GM18951 (cell line): Measurements from ENCODE around the gene DYNLRB1.

Experiments used
- POLR2A ChIP-seq: IDR thresholded peaks from 4 replicates; pipeline ENCODE4 v1.6.1; 2011; ENCODE audit warnings: mild to moderate bottlenecking; ENCODE audit not compliant: insufficient read length, insufficient read depth; ENCODE audit errors: extremely low read depth
- in situ Hi-C: fragments of 300-500 bp; cut with MboI; formaldehyde crosslinking; loops from one replicate; pipeline ENCODE4 v1.12.0; 2022; ENCODE audit warnings: low sequenced_read_pairs, mixed read lengths, inconsistent platforms; ENCODE audit not compliant: unreplicated experiment

DYNLRB1 gene

DNA sequence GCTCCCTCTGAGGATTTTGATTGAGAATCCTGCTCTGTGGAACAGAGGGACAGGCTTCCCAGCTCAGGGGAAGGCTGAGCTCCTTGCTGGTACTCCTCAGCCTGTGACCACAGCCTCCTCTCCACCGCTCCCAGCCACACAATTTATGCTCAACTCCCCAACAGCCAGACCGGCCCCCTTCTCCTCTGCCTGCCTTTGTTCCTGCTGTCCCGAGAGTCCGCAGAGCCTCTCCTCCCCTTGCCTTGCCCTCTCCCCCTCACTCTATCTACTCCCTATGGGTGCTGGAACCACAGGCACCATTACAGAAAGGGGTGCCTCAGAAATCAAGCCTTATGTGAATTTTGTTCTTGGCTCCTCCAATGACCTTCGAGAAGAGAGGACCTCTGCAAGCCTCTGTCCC lies 58.2 kb downstream of the DYNLRB1 start:
- in situ Hi-C loops: no loop called here
- no peak for TF ChIP-seq POLR2A

DNA sequence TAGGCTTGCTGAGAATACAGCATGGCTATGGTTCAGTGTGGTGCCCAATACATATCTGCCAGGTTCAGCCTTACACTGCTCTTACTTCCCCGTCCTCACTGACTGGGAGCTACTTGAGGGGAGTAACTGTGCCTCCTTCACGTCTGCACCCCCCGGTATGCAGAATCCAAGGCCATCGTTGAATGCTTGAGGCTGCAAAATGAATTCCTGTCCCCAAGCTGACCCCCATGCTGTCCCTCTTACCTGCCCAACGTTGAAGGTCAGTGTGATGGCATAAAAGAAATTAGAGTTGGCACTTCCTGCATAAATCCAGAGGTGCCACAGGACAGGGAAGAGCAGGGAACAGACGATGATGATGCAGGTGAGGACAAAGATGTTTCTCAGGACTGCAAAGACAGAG lies 58.6 kb downstream of the DYNLRB1 start:
- in situ Hi-C loops: no loop called here
- TF ChIP-seq POLR2A: no peak

DNA sequence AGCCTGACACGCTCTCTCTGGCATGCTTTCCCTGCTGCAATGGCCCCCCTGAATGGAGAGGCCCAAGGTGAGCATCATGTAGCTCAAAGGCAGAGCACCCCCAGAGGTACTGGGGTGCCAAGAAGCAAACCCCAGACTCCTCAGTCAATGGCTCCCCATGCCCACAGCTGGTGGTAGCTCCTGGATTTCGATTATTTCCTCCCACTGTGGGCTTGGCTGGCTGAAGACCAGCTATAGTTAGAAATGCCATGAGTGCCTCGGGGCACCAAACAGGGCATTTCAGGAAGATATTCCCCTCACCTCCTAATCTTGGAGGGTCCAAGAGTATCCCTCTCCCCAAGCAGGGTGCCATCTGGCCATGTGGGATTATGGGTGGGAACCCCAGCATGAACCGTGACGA lies 59.0 kb downstream of the DYNLRB1 start:
- no peak for TF ChIP-seq POLR2A
- in situ Hi-C loops: no loop called here

DNA sequence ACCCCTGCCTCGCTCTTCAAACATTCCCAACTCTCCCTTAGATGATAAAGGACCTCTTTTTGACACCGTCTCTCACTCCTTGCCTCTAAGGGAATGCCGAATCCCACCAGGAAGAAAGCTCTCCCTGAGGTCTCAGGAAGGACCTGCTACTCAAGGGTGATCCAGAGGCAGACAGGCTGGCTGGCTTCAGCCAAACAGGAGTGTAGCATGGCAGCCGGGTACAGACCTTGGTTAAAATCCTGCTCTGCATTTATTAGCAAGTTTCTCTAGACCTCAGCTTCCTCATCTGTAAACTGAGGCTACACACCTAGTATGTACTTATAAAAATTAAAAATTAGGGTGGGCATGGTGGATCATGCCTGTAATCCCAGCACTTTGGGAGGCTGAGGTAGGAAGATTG lies 59.5 kb downstream of the DYNLRB1 start:
- no peak for TF ChIP-seq POLR2A
- in situ Hi-C loops: no loop called here

DNA sequence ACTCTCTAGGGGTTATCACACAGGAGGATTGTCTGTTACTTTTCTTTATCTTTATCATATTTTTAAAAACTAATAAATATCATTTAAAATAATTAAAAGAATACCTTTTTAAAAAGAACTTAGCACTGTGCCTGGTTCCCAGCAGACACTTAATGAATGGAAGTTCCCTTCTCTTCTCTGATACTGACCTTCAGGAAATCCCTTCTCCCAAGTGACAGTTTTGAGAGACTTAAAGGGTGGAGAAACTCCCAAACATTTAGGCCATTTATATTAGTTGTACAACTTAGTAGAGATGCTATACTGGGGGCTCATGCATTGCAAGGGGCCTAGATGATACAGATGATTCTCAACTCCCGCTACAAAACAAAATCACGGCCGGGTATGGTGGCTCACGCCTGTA lies 60.8 kb downstream of the DYNLRB1 start:
- in situ Hi-C loops: no loop called here
- no peak for TF ChIP-seq POLR2A

DNA sequence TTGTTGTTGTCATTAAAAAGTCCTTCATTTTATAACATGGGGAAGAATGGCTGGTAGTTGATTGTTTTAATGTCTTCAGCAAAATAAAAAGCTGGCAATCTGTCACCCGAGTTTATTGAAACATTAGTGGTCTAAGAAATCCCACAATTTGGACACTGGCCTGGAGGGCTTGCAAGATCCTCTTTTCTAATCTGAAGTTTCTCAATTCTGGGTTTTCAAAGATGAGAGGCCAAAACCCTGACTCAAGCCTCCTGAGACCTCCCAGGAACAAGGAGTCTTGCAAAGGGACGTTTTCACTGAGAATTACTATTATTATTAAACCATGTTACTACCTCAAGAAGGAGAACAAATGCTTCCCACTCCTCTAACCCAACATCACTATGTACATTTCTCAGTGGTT lies 61.8 kb downstream of the DYNLRB1 start:
- in situ Hi-C loops: no loop called here
- no peak for TF ChIP-seq POLR2A

DNA sequence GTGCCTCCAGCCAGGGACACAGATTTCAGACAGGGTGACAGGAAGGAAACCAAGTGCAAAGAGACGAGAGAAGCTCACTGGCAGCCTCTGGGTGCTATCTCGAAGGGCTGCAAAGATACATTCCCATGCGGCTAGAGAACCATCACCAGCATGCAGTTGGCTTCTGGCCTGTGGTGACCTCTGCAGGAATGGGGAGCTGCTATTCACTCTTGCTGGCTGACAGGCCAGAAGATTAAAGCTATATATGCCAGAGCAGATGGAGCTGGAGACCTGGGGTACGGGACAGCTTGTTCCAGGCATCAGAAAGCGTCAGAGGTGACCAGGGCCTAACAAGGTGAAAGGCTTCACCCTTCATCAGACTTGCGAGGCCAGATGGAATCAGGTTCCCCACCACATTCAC lies 62.3 kb downstream of the DYNLRB1 start:
- TF ChIP-seq POLR2A: no peak
- in situ Hi-C loops: no loop called here

DNA sequence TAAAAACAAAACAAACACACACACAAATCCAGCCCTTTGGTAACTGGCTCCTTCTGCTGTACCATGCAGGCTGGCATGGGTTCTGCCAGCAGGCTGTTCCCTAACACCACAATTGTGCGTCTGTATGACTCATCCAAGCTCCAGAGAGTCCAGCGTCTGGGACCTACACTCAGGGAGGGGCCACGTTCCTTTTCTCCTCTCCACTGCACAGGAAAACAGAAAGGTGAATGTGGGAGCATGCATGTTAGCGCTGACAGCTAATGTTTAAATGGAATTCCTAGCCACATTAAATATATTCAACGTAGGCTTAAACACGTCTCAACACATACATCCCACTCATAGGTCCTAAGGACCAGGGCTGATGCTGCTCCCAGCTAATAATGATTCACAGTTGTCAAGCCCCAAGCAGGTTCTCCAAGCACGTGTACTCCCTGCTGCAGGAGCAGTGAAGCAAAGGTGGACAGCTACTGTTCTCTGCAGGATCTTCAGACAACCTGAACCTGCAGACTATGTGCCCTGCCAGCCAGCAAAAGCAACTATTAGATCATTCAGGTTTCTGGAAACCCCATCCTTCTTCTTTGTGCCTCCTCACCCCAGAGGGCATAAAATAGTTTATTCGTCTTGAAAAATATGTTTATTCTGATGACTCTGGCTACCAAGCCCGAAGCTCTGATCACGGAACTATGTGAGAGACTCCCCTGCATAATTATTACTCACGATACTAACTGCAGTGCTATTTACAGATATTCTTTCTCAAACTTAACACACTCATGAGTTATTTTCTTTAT lies 63.2 kb downstream of the DYNLRB1 start:
- in situ Hi-C loops: no loop called here
- no peak for TF ChIP-seq POLR2A

DNA sequence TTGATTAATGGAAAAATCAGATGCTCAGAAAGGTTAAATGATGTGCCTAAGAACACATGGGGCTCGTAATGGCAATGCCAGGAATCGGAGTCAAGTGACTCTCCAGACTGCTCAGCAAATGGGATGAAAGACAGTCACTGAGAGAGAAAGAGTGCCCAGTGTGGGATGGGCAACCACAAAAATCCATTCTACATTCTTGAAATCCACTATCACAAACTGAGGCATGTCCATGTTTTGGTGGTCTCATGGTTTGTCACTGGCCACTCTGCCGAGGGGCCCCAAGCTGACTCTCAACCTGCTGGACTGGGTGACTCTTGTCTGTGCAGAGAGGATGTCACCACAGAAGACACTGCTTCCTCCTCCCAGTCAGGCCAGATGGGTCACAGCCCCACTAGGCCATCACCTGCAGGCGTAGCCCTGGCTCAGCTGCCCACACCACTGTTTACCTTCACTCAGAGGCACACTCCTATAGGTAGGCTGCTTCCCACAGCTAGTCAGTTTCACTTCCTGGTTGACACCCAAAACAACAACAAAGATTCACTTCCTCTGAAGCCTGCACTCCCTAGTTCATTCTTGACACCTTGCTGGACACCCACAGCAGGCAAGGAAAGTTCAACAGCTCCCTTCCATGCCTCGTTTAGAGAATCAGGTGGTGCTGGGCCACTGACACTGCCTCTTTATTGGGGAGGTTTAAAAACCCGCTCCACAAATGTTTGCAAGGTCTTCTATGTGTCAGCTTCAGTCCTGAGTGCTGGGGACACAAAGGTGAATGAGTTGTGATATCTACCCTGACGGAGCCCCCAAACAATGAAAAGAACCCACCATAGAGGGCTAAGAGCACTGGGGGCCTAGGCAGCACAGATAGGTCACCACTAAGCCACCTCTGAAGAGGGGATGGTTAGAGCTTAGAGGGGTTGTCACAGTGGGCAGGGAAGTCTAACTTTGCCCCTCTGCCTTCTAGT lies 64.0 kb downstream of the DYNLRB1 start:
- in situ Hi-C loops: no loop called here
- no peak for TF ChIP-seq POLR2A

DNA sequence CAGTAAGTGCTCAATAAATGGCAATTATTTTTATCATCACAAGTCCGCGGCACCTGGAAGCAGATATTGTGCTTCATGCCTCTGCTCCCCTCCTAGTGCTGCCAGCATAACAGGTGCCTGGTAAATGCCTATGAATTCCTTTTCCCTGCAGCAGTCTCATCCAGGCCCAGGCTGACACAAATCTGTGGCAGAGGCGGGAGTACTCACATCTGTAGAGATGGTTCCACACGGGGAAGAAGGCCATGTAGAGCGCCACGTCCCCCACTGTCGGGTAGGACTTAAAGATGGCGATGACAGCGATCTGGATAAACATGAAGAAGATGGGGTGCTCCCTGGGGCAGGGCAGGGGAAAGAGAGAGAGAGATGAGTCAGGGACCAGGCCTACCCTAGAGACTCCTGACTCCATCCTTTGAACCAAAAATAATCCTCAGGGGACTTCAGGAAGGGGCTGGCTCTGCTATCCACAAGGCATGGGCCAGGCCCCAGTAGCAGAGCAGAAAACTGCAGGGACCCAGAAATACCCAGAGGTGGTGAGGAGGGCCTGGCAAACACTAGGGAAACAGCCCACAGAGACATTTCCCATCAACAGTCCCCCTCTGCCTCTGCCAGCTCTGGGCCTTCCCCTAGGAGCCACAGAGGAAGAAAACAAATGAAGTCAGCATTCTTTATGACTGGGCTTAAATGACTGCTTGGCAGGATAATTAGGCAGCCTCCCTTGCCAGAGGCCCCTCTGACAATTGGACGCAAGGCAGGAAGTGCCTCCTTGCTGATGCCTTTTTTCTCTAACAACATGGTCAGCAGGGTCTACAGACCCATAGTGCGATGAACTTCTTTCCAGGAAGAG lies 65.3 kb downstream of the DYNLRB1 start:
- in situ Hi-C loops: no loop called here
- TF ChIP-seq POLR2A: no peak

DNA sequence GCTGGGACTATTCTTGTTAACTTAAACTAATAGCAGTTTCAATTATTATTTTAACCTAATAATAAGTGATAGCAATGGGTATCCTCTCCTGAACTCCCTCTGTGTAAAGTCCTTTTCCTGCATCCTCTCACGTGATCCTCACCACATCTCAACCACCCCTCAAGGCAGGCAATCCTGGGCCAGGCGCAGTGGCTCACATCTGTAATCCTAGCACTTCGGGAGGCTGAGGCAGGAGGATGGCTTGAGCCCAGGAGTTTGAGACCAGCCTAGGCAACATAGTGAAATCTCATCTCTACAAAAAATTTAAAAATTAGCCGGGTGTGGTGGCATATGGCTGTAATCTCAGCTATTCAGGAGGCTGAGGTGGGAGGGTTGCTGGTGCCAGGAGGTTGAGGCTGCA lies 66.0 kb downstream of the DYNLRB1 start:
- no peak for TF ChIP-seq POLR2A
- in situ Hi-C loops: no loop called here

DNA sequence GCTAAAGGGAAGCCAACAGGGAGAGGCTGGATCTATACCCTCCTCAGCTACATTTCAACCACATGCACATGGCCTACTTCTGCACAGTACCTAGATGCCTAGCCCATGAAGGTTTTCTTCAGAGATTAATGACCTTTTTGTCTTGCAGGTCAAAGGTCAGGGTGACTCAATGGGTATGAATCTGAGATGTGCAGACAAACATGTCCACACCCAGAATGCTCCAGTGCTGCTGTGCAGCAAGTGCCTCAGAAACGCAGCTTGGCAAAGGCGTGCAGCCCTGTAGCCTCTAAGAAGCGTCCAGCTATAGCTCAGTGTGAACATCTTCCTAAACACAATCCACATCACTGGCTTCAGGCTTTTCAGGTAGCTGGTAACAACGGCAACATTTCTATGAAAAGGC lies 66.7 kb downstream of the DYNLRB1 start:
- TF ChIP-seq POLR2A: no peak
- in situ Hi-C loops: no loop called here

DNA sequence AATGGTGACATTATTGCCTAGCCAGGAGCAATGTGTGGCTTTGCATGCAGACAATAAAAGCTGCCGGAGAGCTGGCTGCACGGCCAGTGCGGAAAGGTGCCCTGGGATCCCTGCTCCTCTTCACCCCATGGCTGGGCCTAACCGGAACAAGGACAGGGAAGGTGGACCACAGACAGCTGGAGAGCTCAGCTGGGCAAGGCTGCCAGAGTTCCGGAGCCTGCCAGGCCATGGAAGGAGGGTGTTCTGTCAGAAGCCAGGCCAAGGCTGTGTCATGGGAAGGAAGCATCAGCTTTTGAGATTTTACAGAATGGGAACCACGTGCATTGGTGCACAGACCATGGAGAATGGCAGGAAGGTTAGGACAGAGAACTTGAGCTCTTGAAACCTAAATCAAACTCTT lies 67.3 kb downstream of the DYNLRB1 start:
- in situ Hi-C loops: no loop called here
- no peak for TF ChIP-seq POLR2A
